ENCODE measurements around the gene CRYGS.
"Not testable (repeated sequence)": the region's sequence is repeated elsewhere in the genome, so short reads cannot be mapped to it uniquely, and the experiment has no call there.

Gene CRYGS

DNA sequence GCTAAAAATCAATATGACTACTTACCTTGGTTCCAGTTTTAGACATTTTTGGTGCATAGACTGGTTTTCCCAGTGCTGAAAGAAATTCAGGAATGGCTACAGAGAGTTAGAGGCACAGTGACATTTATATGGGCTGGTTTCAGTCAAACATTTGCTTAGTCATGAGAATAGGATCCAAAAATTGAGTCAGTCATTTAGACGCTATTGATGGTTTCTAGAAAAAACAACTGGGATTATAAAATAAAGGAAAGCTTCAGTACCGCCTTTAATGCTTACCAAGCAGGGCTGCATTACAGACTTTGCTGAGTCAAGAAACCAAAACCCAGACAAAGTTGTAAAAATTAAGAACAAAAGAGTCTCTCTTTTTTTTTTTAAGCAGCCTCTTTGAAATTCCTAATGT, at the start of gene CRYGS:
Gene CRYGS, minus strand, starts transcription at position 100 of the 400 bp plus-strand sequence. Its CDS starts 54 bp downstream, at position 46.
- no peak for DNase-seq

DNA sequence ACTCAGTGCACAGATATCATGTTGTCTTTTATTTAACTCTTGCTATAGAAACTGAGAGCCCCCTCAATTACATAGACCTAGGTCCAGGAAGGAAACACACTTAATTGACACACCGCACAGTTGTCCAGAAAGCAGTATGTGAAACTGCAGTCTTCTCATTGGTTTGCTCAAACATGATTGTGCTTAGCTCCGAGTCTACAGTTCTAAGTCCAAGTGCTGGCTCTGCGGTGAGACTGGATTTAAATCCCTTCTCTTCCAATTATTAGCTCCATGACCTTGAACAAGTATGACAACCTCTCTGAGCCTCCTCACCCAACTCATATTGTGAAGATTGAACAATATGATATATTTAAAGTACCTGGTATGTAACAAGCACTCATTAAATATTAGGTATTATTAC, 49.7 kb upstream of the CRYGS start:
- DNase-seq, result no peak

DNA sequence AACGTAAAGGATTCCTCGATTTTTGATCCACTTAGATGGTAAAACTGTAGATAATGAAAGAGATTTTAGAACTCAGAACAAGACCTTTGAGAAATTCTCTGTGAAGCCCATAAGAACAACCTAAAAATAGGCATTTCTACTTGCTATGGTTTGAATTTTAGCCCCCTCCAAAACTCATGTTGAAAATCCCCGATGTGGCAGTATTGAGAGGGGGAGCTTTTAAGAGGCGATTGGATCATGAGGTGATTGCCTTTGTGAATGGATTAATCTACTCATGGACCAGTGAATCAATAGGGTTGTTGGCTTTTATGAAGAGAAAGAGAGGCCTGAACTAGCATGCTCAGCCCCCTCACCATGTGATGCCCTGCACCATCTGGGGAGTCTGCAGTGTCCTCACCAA, 48.5 kb upstream of the CRYGS start:
- DNase-seq, result no peak

DNA sequence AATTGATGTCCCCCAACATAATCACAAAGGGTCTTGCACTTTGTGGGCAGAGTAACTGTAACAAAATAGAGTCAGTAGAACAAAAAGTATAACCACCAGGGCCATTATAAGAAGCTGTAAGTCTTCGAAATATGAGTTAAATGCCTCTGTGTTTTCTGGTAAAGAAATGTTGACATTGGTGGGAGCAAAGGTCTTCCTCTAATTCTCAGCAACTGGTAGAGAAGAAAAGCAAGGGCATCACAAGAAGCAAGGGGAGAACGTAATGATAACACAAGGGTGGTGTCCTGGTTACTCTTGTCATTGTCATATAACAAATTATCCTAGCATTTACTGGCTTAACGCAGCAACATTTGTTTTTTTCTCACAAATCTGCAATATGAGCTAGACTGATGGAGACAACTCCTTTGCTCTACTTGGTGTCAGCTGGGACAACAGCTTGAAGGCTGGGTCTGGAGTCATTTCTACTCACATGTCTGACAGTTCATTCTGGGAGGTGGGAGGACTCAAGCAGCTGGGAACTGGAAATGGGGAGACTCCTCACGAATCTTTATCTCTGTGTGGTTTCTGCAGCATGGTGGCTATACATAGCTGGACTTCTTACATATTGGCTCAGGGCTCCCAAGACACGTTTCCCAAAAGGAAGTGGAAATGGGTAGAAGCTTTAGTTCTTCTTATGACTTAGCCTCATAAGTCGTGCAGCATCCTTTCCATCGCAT, 46.6 kb upstream of the CRYGS start:
- no peak for DNase-seq

DNA sequence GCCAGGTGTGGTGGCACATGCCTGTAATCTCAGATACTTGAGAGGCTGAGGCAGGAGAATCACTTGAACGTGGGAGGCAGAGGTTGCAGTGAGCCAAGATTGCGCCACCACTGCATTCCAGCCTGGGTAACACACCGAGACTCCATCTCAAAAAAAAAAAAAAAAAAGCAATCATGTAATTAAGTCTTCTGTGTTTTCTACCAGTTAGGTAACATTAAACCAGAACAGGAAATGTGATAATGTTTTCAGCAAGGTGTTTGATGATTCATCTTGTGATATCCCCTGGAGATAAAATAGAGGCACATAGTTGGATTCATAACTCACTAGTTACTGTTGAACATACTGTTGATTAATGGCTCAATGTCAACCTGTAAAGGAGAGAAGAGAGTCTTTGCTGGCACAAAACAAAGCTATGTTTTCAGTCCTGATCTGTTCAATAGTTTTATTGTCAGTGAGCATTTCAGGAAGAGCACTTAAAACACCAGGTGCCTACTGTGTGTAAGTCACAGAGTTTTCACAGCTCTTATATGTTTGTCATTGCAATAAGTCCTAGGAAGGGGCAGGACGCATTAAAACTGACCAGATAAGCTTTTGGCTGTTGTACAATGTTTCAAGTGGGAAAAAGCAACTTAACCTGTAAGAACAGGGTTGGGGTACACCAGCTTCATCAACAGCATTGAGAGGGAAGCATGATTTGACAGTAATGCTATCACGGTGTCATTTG, 45.8 kb upstream of the CRYGS start:
- no peak for DNase-seq

DNA sequence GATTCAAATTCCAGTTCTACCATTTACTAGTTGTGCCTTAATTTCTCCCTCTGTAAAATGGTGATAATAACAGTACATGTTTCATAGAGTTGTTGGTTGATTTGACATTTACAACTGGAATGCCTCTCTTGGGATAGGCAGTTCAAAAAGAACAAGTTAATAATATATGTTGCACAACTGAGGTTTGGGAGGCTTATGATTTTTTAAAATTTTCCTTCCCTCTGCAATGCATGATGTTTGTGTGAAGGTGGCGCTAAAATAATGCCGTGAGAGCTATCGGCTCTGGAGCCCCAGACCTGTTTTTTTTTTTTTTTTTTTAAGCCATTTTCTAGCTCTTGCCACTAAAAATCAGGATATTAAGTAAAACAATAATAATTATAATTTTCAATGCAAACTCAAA, 44.9 kb upstream of the CRYGS start:
- no peak for DNase-seq

DNA sequence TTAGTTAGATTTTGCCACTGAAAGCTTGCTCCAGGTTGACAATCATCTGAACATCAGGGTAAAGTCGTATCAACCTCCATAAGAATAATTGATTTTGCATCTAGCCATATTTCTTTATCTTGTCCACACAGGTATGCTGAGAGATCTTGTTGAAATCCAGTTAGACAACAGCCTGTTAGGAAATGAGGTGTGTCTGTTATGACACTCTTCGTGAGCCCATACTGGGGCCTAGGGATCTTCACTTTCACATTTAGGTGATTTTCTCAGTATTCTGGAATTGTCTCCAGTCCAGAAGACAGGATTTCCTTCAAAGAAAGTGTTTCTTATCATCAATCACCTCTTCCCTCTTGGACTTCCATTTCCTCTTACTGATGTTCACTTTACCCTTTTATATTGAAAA, 44.5 kb upstream of the CRYGS start:
- DNase-seq, result no peak

DNA sequence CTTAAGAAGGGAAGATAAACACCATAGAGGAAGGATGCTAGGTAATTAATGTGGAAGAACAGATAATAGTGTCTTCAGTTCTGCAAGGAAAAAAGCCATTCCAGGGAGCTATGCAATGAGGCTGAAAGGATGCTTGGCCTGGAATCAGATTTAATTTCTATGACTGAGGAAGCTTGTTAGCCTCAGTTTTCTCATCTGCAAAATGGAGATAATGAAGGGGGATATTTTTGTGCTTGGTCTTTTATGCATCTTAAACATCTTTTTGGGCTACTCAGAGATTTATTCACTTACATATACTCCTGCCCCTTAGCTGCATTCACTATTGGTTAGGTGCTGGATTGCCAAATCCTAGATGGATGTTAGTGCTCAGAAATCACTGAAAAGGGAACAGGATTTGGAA, 43.0 kb upstream of the CRYGS start:
- no peak for DNase-seq

DNA sequence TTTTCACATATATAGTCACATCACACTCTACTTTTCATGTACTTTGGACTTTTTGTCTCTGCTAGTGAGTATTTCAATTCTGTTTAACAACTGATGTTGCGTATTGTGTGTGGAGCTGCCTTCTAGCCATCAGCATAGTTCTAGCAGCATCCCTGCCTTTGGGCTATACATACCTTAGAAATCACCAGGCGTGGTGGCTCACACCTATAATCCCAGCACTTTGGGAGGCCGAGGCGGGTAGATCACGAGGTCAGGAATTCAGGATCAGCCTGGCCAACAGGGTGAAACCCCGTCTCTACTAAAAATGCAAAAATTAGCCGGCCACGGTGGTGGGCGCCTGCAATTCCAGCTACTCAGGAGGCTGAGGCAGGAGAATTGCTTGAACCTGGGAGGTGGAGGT, 42.1 kb upstream of the CRYGS start:
- DNase-seq, result not testable (repeated sequence)

DNA sequence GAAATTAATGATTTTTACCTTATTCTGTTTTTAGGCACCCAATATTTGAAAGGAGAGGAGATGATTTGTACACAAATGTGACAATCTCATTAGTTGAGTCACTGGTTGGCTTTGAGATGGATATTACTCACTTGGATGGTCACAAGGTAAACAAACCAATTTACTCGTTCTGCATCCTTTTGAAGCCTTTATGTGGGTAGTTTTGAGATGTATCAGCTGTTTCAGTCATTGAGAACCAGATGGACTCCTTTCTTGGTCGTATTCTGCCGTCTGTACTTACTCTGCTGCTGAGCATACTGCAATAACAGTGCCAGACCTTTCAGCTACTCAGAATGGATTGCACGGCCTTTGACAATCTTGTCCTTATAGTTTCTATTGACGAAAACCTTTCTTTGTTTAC, 39.7 kb upstream of the CRYGS start:
- no peak for DNase-seq

DNA sequence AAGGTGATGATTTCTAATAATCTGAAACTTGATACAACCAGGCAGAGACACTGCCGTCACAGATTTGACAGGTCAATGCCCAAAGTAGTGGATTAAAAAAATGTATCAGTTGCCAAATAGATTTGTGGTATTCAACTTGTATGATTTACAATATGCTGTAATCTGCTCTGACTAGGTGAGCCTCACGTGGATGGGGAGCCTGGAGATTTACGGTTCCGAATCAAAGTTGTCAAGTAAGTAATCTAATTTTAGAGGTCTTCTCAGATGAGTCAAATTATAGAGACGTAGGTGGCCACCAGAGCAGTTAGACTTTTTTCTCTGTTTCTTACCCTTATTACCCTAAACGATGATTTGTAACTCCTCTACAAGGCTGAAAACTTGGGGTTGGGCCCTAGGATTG, 38.4 kb upstream of the CRYGS start:
- no peak for DNase-seq

DNA sequence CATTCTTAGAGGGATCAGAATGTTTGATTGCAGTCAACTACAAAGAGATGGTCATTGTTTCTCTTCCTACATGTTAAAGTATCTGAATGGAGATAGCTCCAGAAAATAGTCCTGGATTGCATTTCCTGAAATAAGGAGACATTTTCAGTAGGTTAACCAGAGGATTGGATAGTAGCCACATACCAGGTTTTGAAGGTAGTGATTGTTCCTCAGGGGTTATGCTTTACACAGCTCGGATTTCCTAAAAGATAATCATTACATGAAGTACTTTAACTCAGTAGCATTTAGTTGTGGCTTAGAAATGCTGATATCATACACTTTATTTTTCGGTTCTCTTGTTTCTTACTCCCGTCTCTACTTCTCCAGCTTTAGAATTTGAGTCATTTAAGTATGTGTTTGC, 36.6 kb upstream of the CRYGS start:
- DNase-seq, result no peak

DNA sequence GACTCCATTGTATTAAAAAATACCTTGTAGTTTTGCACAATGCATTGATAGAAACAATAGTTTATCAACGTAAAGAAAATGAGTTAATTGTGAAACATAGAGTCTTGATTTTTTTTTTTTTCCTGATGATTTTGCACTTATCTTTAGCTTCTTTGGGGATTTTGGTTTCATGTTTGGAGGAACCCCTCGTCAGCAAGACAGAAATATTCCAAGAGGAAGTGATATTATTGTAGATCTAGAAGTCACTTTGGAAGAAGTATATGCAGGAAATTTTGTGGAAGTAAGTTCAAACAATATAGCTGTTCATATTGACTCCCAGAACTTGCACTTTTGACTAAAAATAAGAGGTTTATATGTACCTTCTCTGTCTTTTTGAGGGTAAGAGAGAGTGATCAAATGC, 33.3 kb upstream of the CRYGS start:
- no peak for DNase-seq

DNA sequence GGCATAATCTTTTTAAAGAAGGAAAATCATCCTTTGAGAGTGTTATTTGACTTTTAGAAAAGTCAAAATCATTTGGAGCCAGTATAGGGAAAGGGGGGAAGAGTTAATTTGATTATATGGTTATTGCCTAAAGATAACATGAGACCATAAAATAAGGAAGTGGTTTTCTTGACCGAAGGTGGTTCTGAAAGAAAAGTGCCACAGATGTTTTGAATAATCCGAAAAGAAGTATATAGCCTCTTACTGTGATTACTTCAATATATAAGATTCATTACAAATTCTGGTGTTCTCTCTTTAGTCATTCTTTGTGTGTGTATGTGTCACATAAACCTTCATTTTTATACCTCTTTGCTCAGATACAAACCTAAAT, 27.4 kb upstream of the CRYGS start:
- no peak for DNase-seq

DNA sequence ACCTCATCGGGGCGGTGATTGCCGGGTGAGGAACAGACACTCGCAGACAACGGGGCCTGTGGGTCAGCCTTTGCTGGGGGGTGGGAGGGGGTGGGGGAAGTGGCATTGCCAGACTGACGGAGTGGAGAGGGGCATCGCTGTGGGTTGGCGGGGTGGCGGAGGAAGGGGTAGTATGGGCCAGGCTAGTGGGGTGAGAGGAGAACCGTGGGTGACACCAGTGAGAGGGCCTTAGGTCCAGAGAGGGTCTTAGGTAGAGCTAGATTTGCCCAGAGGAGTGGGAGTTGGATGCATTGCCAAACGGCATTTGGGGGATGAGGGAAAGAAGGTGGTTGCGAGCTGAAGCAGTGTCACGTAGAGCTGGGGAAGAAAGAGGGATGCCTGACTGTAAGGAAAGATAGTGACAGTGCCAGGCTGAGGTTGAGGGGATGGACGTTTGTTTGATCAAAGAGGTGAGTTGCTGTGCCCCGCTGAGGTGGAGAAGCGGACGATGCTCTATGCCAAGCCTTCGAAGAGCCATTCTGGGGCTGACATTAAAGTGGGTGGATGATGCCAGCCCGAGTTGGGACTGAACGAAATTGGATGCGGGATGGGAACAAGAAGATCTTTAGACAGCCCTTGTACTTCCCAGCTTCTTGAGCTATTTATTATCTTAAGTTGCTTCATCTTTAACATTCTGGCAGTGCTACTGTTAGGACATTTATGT, 26.9 kb upstream of the CRYGS start:
- DNase-seq, result no peak

DNA sequence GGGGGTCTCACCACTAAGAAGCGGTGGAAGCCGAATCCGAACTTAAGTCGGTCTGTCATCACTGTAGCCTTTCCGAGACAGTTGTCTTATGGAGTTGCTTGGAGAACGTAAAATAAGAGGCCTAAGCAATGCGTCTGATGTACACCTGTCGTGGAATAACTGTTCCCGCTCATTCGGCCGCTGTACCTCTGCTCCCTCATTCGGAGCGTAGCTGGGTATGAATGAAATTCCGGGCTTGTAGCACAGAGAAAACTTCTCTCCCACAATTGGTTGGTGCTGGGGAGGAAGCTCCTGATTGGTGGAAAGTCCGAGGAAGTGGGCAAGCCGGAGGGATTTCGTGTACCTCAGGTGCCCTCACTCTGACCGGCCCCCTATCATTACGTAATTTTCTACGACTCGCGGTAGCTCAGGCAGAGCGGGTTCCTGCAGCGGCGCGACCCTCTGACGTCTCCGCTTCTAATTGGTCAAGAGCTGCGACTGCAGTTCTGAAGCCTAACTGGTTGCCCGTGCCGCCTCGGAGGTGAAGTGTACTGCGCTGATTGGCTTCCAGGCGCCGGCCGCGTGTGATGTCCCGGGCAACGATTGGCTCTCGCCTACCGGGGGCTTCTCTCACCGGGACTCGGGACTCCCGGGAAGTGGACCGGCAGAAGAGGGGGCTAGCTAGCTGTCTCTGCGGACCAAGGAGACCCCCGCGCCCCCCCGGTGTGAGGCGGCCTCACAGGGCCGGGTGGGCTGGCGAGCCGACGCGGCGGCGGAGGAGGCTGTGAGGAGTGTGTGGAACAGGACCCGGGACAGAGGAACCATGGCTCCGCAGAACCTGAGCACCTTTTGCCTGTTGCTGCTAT, 26.1 kb upstream of the CRYGS start, which contains the start of gene DNAJB11:
Gene DNAJB11, plus strand, starts transcription at position 625 of the 845 bp plus-strand sequence. Its CDS starts 178 bp downstream, at position 803.
- DNase-seq, result peak; percentile 99

DNA sequence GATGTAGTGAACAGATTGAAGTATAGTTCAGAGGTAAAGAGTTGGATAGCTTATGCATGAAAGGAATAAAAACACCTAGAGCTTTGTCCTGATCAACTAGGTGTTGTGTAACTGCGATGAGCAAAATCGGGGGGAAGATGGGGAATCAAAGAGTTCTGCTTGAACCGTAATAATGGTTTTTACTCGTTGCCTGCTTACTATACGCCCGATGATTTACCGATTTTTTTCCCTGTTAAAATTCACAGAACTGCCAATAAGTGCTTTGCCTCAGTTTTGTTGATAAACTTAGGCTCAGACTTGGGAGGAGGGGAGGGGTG, 25.6 kb upstream of the CRYGS start:
- DNase-seq, result no peak

DNA sequence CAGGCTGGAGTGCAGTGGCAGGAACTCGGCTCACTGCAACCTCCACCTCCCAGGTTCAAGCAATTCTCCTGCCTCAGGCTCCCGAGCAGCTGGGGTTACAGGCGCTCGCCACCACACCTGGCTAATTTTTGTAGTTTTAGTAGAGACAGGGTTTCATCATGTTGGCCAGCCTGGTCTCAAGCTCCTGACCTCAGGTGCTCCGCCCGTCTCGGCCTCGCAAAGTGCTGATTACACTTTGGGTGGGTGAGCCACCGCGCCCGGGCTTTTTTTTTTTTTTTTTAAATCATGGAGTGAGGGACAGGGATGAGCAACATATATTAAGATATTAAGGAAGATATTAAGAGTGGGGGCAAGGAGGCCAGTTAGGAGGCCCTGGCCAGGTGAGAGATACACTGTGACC, 25.2 kb upstream of the CRYGS start:
- DNase-seq, result not testable (repeated sequence)

DNA sequence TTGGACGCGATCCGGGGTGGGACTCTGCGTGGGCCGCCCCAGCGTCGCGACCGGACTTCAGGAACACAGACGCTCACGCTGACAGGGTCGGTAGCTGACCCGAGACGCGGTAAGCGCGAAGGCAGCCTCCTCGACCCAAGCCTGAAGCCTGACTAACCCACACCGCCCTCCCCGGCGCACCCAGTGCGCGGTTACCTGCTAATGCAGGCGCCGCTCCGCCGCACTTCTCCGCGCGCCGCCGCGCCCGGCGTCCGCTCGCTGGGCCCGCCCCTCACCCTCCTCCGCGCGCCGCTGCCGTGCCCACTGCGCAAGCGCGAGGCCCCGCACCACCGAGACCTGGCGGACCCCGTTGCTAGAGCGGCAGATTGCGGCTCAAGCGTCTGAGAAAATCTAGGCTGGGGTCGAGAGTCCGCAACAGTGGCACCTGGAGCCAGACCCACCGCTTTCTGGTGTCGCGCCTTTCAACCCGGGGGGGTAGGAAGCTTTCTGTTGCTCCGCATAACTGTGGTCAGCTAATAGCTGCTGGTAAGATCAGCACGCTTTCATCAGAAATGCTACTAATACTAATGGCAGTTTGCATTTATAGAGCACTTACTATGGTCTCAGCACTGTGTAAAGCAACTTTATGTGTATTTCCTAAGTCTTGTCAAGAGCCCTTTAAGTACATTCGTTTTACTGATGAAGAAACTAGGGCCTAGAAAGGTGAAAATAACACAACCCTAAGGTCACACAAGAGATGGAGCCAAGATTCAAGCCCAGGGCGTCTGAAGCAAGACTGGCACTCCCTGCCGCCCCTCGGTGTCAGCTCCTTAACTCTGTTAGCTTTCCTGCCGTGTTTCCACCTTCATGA, 23.1 kb upstream of the CRYGS start, which contains the start of gene TBCCD1:
Gene TBCCD1, minus strand, starts transcription at position 268 of the 850 bp plus-strand sequence. CDS start 3,010 bp downstream, outside the sequence.
- DNase-seq, result peak; percentile 99

DNA sequence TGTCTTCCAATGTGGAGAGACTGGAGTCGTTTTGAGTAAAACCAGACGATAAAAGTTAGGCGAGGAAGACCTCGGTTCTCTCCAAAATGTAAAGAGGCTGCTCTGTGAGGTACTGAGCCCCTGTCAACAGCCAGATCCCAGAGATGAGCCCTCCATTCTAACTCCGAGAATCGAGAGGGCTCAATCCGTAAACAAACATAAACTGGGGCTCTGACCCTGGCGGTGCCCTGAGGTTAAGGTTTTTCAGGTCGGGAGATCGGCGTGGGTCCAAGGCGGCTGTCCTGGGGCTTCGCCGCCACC, 22.5 kb upstream of the CRYGS start:
- DNase-seq, result no peak

DNA sequence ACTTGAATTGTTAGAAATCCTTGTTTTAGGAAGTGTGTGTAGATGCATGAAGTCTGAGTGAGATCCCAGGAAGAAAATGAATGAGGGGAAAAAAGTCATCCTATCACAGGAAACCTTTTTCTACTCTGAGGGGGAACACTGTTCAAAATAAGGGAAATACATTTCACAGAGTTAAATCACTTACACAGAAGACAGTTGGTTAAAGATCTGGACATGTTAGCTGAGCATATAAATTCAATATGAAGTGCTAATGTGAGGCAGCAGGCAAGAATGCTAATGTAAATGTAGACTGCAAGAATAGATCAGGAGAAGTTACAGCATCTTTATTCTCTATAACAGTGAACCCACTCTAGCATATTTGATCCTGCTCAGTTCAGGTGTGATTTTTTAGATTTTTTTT, 20.4 kb upstream of the CRYGS start:
- DNase-seq, result no peak

DNA sequence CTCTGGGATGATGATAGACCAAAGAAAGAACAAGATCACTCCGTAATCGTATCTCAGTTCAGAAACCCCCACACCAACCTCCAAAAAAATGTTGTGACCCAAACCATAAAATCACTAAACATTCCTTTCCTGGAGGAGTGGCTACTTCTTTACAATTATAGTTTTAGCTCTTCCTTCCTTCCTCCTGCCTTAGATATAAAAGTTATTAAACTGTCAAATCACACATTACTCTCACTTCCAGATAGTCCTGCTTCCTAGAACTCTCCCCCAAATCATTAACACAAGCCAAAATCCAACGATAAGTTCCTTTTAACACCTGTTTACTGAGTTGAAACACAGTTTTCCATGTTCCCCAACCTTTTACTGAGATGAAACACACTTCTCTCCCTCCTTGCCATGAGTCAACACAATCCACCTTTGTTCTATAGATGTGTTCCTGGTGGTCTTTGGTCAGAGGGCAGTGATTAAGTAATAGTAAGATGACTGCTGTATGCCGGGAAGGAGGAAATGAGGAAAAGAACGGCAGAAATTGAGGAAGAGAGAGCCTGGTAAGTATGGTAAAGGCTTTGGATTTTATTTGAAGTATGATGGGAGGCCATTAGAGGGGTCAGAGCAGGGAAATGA, 8.3 kb upstream of the CRYGS start:
- no peak for DNase-seq
